Measurements from ENCODE around the gene RTN1. TPM values are rescaled to one million over a fixed set of nuclear protein-coding genes. Genes with fewer than 3 reads are reported as not detected.

Gene RTN1
- total and polyA plus RNA-seq, 7 donors, result 1.2 to 25.7 (median 8.0) TPM

- Histone ChIP-seq H3K4me3 (no peak overlapping the region), H3K27me3 (no peaks in the 10 kb centered on the region), H3K27ac (peak overlapping the region in 1 of 4 donors; percentile 55), H3K36me3 (no peaks in the 10 kb centered on the region), H3K9me3 (no peaks in the 10 kb centered on the region), H3K4me1 (no peaks in the 10 kb centered on the region)
- intact Hi-C loops (cut with DNase I), result no loop called here
- no peak for DNase-seq
- TF ChIP-seq CTCF (IDR thresholded peaks at IDR 0.05) (no peak), POLR2A (IDR thresholded peaks at IDR 0.05) (no peak), POLR2AphosphoS5 (IDR thresholded peaks at IDR 0.05) (no peak), EP300 (IDR thresholded peaks at IDR 0.05) (no peak)
These were observed 190.7 kb downstream of the RTN1 start for GRCh38 chr14:59679872-59680271.

GRCh38 chr14:59678352-59678751 is 192.2 kb downstream of the RTN1 start:
- Histone ChIP-seq H3K27me3 (no peaks in the 10 kb centered on the region), H3K4me3 (no peak overlapping the region), H3K9me3 (peaks cover 0 to 2% (median 0%) of the 10 kb centered on the region in 4 donors), H3K4me1 (no peaks in the 10 kb centered on the region), H3K27ac (peak overlapping the region in 1 of 4 donors; percentile 55), H3K36me3 (no peaks in the 10 kb centered on the region)
- WGBS, 2 donors, result 89 to 92% methylated on average over 2 of the region's 2 CpGs
- intact Hi-C loops (cut with DNase I), result no loop called here
- DNase-seq, result no peak
- no peak for TF ChIP-seq CTCF (IDR thresholded peaks at IDR 0.05)
- TF ChIP-seq POLR2A (IDR thresholded peaks at IDR 0.05), result no peak
- TF ChIP-seq EP300 (IDR thresholded peaks at IDR 0.05), result no peak
- no peak for TF ChIP-seq POLR2AphosphoS5 (IDR thresholded peaks at IDR 0.05)

- no peak for DNase-seq
- Histone ChIP-seq H3K27me3 (no peaks in the 10 kb centered on the region), H3K36me3 (no peaks in the 10 kb centered on the region), H3K4me3 (no peak overlapping the region), H3K4me1 (no peaks in the 10 kb centered on the region), H3K27ac (peak overlapping the region in 1 of 4 donors; percentile 55), H3K9me3 (peaks cover 0 to 2% (median 0%) of the 10 kb centered on the region in 4 donors)
- 78 to 89% methylated on average over 3 of the region's 3 CpGs for WGBS, 2 donors
- TF ChIP-seq POLR2AphosphoS5 (IDR thresholded peaks at IDR 0.05), result no peak
- no peak for TF ChIP-seq CTCF (IDR thresholded peaks at IDR 0.05)
- TF ChIP-seq EP300 (IDR thresholded peaks at IDR 0.05), result no peak
- TF ChIP-seq POLR2A (IDR thresholded peaks at IDR 0.05), result no peak
- intact Hi-C loops (cut with DNase I), result no loop called here
These were observed 192.8 kb downstream of the RTN1 start for GRCh38 chr14:59677771-59678231.

GRCh38 chr14:59675394-59675793 is 195.2 kb downstream of the RTN1 start:
- no peak for TF ChIP-seq POLR2A (IDR thresholded peaks at IDR 0.05)
- TF ChIP-seq CTCF (IDR thresholded peaks at IDR 0.05), result no peak
- no peak for TF ChIP-seq EP300 (IDR thresholded peaks at IDR 0.05)
- TF ChIP-seq POLR2AphosphoS5 (IDR thresholded peaks at IDR 0.05), result no peak
- Histone ChIP-seq H3K9me3 (peaks cover 0 to 2% (median 0%) of the 10 kb centered on the region in 4 donors), H3K4me3 (no peak overlapping the region), H3K27ac (no peak overlapping the region), H3K4me1 (no peaks in the 10 kb centered on the region), H3K27me3 (no peaks in the 10 kb centered on the region), H3K36me3 (no peaks in the 10 kb centered on the region)
- 95 to 98% methylated on average over 1 of the region's 1 CpG for WGBS, 2 donors
- intact Hi-C loops (cut with DNase I), result no loop called here
- no peak for DNase-seq

GRCh38 chr14:59664741-59665140 is 205.8 kb downstream of the RTN1 start:
- TF ChIP-seq POLR2AphosphoS5 (IDR thresholded peaks at IDR 0.05) (no peak), CTCF (IDR thresholded peaks at IDR 0.05) (no peak), POLR2A (IDR thresholded peaks at IDR 0.05) (no peak), EP300 (IDR thresholded peaks at IDR 0.05) (no peak)
- H3K4me1 ChIP-seq, result no peaks in the 10 kb centered on the region
- H3K27me3 ChIP-seq, result no peaks in the 10 kb centered on the region
- no peak for DNase-seq
- WGBS, 2 donors, result 15 to 60% methylated on average over 2 of the region's 2 CpGs
- H3K4me3 ChIP-seq, result no peak overlapping the region
- no peak overlapping the region for H3K27ac ChIP-seq
- H3K9me3 ChIP-seq, result peaks cover 0 to 1% (median 0%) of the 10 kb centered on the region in 4 donors
- intact Hi-C loops (cut with DNase I), result no loop called here
- no peaks in the 10 kb centered on the region for H3K36me3 ChIP-seq

Measured in sigmoid colon (tissue), 7 donors.